NCI-H2029 treated with DMSO at 0.1 percent for 48 hours (cell line): ENCODE data around the gene PHETA2.
"Not testable (repeated sequence)": the region's sequence is repeated elsewhere in the genome, so short reads cannot be mapped to it uniquely, and the experiment has no call there.

Experiments
- DNase-seq: peaks from one replicate; lab custom pipeline; 2025; lab: John Stamatoyannopoulos, UW

Gene PHETA2

DNA sequence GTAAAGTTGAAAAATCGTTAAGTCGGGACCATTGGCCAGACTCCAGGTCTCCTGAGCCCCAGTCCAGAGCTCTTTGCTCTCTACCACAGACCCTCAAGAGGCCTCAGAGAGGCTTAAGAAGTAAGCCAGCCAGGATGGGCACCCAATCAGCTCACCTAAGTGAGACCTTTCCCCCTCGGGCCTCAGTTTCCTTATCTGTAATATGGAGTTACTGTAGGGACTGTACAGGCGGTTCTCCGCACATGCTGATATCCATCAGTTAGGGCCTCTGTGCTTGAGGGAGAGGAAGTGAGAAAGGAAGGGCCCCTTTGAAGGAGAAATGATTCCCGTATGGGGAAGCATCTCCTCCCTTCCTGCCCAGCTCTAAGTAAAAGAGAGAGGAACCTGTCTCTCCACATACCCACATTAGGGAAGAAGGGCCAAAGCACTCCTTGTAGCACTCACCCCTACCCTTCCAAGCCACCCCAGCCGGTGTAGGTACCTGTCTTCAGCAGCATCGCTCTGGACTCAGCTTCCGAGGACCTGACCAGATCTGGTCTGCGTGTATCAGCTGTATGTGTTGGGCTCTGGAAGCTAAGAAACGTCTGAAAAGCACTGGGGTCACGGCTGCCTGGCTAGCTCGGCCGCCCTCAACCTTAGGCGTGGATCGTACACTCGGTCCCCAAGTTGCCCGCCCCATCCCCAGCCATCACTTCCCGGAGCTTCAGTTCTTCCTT lies 4.1 kb upstream of the PHETA2 start:
- no peak for DNase-seq

DNA sequence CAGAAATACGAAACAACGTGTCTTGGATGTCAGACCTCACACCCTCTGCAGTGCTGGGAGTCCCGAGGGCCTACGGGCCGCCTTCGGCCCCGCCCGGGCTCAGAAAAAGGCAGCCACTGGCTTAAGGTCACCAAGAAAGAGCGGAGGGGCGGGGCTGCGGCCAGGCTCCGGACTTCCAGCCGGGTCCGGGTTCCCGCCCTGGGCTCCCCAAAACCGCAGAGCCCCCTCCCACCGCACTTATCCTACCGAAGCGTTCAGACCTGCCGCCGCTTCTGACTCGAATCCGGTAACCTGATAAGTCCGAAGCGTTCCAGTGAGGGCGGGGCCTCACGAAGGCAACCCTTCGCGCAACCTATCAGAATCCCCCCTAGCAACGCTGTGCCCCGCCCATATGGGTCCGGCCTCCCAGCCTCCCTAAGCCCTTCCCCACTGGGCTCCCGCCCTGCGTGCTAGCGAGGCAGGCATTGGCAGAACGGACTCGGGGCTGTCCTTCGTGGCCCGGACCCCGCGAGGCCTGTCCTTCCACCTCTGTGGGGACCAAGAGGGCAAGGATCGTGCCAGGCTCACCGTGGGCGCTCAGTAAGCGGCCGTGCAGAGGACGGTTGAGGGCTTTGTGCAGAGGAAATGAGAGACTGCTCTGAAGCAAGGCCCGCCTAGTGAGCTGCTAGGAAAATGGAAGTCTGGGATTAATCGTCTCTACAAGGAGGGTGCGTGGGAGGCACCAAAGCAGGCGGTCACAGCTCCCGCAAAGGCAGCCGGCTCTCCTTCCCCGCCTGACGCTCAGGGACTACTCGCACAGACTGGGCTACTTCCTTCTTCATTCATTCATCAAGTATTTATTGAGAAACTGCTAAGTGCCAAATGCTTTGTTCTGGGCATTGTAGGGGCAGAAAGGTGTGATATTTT lies 3.3 kb upstream of the PHETA2 start, which contains the start of gene NAGA:
NAGA (minus strand) TSS at position 296 of the 906 bp plus-strand sequence. CDS start 515 bp downstream, outside the sequence.
- DNase-seq: peak; percentile 72

DNA sequence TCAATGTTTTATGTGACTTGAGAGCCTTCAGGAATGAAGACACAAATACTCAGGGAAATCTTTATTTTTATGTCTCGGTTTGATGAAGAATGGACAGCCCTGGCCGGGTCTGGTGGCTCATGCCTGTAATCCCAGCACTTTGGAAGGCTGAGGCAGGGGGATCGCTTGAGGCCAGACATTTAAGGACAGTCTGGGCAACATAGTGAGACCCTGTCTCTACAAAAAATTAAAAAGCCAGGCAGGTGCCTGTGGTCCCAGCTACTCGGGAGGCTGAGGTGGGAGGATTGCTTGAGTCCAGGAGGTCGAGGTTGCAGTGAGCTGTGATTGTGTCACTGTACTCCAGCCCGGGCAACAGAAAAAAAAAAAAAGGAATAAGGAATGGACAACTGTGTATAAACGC lies 2.5 kb upstream of the PHETA2 start:
- DNase-seq: not testable (repeated sequence)

DNA sequence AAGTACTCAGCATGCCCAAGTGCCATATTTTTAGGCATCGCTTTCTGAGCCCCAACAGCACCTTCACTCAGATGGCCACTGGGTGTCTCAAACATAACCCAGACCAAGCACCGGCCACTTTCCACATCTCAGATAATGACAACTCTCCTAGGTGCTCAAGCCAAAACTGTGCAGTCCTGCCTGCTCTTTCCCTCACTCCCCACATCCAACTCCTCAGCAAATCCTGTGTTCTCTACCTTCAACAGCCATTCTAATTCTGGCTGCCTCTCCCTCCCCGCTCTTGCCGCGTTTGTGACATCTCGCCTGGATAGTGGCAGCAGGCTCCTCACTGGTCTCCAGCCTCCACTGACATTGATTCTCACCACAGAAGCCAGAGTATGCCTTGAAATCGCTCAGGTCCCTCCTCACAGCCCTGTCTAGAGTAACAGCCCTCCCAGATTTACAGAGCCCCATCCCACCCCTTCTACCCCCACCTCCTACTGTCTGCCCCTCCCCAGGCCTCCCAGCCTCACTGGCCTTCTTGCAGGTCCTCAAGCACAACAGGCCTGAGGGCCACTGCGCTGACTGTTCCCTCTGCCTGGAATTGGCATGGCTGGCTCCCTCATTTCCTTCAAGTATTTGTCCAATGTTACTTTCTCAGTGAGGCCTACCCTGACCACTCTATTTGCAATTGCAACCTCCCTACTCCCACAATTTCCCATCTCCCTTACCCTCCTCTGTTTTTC lies 1.3 kb upstream of the PHETA2 start:
- no peak for DNase-seq

DNA sequence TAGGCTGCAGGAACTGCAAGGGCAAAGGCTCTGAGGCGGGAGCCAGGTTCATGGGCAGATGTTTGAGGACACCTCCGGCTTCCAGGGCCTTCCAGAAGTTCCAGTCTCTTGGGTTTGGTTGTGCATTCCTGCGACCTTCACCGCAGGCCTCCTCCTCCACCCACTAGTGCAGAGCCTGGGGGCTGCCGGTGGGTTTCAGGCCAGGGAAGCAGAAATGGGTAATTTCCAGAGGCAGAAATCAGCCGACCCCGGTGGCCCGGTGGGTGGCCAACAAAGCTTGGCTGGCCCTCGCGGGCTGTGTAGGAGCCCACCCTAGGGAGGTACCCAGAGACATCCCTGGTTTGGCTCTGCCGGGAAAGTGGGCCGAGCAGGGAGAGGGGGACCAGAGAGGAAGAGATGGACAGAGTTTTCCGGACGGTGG lies 417 bp upstream of the PHETA2 start:
- DNase-seq: no peak

DNA sequence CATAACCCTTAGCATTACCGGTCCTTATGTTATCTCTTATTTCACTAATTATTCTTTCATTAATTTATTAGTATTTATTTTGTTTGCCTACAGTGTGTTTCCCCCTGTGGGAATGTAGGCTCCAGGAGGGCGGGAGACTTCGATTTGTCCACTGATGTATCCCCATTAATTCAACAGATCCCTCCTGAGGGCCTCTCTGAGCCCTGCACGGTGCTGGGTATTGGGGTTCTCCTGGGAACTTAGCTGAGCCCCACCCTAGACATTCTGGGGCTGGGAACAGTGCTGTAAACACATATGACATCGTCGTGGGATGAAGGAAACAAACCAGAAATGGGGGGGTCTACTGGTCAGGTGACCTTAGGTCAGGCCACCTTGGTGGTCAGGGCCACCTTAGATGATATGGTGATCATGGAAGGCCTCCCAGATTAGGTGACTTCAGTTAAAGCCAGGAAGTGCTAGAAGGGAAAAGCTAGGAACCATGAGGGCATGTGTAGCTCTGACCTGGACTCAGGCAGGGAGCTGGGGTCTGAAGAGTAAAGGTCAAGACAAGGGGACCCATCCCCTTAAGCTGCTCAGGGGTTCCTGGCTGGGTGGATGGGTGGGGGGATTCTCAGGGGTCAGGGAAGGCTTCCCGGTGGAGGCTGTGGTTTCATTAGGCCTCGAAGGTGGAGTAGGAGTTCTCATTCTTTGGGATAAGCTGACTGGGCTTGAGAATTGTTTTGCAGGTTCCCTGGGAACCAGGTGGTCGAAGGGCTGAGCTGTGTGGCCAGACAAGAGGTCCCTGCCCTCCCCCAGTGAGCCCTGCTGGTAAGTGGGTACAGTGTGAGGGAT lies 1.0 kb downstream of the PHETA2 start:
- no peak for DNase-seq

DNA sequence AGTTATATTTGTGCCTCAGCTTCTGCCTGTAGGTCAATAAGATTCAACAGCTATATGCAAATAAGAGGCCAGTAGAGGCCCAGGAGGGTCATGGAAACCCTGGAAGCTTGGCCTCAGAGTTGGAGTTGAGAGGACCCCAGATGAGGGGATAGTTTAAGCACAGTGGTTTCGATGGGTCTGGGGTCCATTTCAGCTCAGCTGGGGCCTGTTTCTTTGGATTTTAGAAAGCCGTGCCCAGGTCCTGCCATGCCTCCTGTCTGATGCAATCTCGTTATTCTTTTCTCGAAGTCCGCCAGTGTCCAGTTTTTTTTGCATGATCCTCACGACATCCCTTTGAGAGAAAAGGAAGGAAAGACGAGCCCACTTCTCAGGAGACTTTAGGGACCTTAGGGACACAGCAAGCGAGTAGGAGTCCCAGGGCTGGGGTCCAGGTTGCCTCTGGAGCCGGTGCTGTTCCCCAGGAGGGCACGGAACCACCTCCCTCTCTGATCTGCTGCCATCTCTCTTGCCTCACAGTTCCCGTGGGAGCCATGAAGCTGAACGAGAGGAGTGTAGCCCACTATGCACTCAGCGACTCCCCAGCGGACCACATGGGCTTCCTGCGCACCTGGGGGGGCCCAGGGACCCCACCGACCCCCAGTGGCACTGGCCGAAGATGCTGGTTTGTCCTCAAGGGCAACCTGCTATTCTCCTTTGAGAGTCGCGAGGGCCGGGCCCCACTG lies 2.9 kb downstream of the PHETA2 start:
- no peak for DNase-seq

DNA sequence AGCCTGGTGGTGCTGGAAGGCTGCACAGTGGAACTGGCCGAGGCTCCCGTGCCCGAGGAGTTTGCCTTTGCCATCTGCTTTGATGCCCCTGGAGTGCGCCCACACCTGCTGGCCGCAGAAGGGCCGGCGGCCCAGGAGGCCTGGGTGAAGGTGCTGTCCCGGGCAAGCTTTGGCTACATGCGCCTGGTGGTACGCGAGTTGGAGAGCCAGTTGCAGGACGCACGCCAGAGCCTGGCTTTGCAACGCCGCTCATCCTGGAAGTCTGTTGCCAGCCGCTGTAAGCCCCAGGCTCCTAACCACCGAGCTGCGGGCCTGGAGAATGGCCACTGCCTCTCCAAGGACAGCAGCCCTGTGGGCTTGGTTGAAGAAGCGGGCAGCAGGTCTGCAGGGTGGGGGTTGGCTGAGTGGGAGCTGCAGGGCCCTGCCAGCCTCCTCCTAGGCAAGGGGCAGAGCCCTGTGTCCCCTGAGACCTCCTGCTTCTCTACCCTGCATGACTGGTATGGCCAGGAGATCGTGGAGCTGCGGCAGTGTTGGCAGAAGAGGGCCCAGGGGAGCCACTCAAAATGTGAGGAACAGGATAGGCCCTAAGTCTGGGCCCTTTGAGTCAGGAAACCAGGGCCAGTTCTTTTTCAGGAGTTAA lies 3.6 kb downstream of the PHETA2 start:
- no peak for DNase-seq

DNA sequence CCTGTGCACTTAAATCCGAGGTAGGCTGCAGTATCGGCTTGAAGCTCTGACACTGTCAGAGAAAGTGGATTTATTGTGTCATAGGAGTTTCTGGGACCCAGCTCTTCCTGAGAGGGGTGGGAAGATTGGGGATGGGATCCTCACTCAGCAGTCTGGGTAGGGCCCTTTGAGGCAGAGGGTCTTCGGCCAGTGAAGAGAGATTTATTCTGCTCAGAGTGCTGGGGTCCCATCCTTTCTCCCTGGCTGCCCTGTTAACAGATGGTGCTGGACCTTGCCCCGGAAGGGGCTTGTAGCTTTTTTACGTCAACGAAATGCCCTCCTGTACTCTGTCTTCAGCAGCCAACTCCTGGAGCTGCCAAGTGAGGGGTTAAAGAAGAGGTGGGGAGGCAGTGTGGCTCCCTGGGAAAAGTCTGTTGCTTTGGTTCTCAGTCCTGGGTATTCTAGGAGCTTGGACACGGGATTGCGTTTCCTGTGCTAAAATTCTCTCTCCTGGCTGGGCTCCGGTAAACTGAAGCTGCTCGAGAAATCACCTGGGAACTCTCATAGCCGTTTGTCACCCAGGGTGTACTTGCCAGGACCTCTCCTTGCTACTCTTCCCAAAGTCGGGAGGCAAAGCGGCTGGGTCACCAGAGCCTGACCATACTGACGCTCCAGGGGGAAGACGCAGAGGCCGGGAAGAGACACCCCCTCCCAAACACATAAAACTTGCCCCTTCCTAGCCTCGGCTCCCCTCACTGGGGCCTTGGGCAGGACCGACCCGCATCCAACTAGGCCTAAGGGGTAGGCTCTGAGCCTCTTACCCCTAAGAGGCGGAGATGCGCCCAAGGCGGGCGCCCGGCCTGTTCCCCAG lies 4.6 kb downstream of the PHETA2 start:
- DNase-seq: no peak

DNA sequence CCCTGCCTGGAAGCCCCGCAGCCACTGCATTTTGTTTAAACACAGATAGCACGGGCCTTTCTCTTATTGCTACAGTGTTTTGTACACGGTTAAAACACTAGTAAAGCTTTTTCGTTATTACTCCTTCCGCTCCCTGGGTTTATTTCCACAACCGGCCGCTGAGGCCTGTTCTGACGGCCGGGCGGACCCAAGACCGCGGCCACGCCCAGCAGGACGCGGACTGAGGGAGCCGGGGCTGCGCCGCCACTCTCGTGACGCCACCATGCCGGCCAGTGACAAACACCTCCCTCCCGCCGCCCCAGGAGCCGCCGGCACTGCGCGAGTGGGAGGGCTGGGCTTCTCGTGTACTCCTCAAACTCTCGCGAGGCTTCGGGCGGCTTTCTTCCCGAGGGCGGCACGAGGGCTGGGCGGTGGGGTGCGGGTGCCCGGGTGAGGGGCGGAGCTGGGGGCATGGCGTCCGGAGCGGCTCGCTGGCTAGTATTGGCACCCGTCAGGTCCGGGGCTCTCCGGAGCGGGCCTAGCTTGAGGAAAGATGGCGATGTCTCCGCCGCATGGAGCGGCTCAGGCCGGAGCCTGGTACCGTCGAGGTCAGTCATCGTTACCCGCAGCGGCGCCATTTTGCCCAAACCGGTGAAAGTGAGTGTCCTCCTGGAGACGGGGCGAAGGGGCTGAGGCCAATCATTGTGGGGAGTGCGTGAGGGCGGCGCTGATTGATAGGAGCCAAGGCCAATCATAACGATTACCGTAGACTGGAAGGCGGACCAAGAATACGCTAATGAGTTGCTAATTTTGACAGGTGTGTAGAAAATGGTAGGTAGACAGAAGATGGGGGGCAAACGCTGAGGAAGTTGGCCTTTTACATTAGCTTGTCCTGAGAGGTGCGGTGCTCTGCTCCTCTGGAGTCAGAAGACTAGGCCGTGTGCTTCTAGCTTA lies 5.5 kb downstream of the PHETA2 start, which contains the start of gene SMDT1:
SMDT1 (plus strand) TSS at position 382 of the 933 bp plus-strand sequence; CDS start at position 451, 69 bp downstream.
- DNase-seq: peak; percentile 85

DNA sequence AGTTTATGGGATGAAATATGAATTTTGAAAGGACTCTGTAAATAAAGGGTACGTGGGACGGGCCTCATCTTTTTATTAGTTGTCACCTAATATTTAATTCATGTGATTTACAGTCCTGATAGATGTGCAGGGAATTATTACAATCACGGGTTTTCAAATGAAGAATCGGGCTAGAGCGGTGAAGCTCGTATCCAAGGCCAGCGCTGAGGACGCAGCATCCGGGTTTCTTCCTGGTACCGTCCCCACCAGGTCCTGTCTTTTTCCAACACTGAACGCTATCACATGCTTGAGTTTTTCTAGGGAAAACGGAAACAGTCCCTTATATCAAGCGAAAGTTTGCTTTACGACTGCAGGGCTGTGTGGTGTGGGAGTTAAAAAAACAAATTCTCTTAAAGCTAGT lies 6.2 kb downstream of the PHETA2 start:
- no peak for DNase-seq

DNA sequence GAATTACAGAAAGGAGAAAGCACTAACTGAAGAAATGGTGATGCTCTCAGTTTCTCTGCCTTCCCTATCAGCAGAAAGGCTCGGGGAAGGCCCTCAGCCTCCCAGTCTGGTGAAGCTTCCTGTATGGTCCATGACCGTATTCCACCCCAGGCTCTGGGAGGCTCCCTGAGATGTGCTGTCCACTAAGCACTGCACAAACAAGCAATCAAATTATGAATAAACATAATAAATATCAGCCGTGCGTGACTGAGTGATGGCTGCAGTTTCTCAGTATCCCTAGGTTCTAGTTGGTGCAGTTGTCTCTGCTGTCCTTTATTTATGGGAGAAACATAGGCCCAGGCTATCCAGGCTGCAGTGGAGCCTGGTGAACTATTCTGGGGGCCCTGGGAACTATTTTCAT lies 9.1 kb downstream of the PHETA2 start:
- no peak for DNase-seq

DNA sequence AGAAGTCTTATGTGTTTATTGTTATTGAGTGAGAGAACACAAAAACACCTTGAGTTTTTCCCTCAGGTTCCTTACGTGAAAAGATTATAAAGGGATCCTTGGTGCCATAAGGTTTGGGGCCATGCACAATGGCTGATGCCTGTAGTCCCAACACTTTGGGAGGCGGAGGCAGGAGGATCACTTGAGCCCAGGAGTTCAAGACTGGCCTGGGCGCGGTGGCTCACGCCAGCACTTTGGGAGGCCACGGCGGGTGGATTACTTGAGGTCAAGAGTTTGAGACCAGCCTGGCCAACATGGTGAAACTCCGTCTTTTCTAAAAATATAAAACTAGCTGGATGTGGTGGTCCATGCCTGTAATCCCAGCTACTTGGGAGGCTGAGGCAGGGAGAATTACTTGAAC lies 10.8 kb downstream of the PHETA2 start:
- DNase-seq: no peak

DNA sequence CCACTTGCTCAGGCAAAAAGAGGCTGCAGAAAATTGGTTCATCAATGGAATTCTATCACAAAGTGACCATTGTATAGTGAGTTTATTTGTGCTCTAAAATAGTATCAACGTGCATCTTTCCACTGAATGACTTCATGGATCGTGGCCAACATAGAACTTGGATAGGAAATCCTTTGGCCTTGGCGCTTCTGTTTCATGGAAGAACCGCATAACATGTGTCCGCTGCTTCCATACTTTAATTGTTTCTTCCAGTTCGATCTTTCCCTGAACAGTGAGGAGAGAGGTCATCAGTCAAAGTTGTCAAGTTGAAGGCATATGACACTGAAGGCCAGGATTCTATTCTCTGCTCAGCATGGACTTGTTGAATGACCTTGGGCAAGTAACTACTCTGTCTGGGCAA lies 12.0 kb downstream of the PHETA2 start:
- DNase-seq: no peak

DNA sequence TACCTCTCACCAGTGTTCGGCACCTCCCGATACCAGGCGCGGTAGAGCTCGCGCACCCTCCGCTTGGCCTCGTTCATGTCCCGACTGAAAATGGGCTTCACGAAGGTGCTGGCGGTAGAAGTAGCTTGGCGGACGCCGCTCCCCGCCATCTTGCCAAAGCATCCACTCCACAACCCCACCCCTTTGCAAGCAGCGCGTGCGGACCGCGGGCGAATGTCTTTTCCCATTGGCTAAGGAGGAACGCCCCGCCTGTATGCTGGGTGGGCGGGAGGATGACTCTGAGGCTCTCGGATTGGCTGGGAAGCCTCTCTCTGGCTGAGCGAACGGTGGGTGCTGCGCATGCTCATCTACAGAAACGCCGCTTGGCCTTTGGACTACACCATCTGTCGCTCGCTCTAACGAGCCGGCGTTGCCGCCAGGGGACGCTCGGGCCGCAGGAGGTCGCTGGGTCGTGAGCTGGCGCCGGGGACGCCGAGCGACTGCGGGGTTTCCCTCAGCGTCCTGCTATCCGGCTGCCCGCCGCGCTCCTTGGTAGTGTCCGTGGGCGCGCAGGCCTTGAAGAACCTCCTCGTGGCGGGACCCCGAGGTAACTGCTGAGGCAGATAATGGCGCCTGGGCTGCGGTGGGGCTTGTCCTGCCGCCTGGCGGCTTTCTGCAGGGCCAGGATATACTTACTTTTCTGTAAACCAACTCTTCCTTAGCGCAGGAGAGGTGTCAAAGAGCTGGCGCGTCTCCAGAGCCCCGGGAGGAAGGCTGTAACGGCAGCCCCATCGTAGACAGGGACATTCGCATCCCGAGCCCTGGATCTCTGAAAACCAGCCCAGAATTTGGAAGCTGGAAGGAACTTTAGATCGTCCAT lies 16.8 kb downstream of the PHETA2 start, which contains the start of gene NDUFA6:
NDUFA6 (minus strand) TSS at position 177 of the 859 bp plus-strand sequence; CDS start at position 149, 28 bp downstream.
- DNase-seq: peak; percentile 96

DNA sequence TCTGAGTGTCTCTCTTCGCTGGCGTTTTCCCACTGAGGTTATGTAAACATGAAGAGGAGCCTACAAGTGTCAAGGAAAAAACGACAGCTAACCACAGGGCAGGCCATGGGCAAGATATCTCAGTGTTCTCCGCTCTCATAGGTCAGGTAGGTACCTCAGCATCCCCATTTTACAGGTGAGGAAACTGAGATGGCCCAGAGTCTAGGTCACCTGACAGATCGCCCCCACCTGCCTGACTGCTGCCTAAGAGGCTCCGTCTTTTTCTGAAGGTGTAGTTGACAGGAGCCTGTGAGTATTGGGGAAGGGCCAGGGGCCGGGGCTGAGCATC lies 17.4 kb downstream of the PHETA2 start:
- no peak for DNase-seq

DNA sequence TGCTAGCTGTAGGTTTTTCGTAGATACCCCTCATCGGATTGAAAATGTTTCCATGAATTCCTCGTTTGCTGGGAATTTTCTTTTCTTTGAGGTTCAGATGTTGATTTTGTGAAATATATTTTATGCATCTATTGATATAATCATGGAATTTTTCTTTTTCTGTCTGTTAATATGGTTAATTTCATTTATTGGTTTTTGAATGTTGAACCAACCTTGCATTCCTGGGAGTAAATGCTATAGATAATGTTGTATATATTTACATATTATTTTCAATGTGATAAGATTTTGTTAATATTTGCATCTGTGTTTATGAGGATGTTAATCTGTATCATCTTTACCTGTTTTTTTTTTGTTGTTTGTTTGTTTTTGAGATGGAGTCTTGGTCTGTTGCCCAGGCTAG lies 27.2 kb downstream of the PHETA2 start:
- no peak for DNase-seq
